A549 (cell line): ENCODE data around the gene PCTP.

Experiments
- CTCF ChIP-seq: fragments of >200 bp; sonication (Bioruptor Twin); formaldehyde crosslinking; IDR thresholded peaks from 3 replicates; pipeline ENCODE4 v1.5.1; 2016
- HDAC2 ChIP-seq: fragments of 200-600 bp; sonication (generic); IDR thresholded peaks from 2 replicates; pipeline ENCODE4 v1.6.1; 2016
- MYC ChIP-seq: IDR thresholded peaks from 2 replicates; pipeline ENCODE4 v1.6.1; 2012; ENCODE audit warnings: mild to moderate bottlenecking, inconsistent platforms, low read length, improper control_type of control experiment, borderline replicate concordance
- POLR2A ChIP-seq: IDR thresholded peaks from 2 replicates; pipeline ENCODE4 v1.6.1; 2012; ENCODE audit warnings: mild to moderate bottlenecking, low read length
- RAD21 ChIP-seq, 2 experiments: fragments of >200 bp in 1 of 2; sonication (Bioruptor Twin) in 1 of 2; formaldehyde crosslinking in 1 of 2; IDR thresholded peaks in 1 of 2; conservative IDR thresholded peaks in 1 of 2; 2 replicates in 1 of 2; 3 replicates in 1 of 2; pipeline ENCODE4 v1.6.1; 2012 to 2018; ENCODE audit warnings: inconsistent platforms in 1 of 2

DNA sequence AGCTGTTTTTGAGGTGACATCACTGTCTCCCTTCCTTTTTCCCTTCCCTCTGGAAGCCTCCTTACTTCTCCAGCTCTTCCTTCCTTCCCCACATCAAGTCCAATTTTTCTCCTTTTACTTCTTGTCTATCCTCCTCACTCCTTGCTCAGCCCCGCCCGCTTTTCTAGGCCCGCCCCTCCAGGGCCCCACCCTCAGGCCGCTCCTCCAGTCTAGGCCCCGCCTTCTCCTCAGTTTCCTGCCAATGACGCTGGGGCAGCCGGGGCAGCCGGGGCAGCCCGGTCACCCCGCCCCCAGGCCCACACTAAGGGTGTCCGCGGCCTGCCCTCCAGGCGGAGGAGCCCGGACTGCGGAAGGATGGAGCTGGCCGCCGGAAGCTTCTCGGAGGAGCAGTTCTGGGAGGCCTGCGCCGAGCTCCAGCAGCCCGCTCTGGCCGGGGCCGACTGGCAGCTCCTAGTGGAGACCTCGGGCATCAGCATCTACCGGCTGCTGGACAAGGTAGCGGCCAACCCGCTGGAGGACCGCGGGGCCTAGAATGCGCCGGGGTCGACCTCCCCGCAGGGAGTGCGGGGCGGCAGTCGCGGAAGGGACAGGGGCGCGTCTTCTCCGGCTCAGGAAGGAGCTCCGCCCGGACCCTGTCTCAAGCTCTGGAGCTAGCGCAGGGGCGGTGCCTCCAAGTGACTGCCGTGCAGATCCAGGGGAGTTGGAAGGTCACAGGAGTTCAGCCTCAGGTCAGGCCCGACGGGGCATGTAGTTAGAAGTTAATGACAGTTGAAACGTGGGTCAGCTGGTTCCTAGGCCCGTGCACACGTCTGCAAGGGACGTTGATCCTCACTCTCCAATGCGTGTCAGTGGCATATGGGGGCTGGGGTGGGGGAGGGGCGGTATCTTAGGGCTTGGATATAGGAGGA, at the start of gene PCTP:
- TF ChIP-seq MYC, result no peak
- 0 out of 3 replicates have a peak, but pooled peaks have one; percentile 5 for TF ChIP-seq CTCF
- TF ChIP-seq RAD21 (conservative IDR thresholded peaks at IDR 0.05 in 1 of 2, IDR thresholded peaks at IDR 0.05 in 1 of 2), result no peak; a peak in 1 of 5 replicates
- TF ChIP-seq POLR2A, result peak; percentile 87
- TF ChIP-seq HDAC2, result no peak
